ENCODE data around the gene PRKAR2B. TPM values are rescaled to one million over a fixed set of nuclear protein-coding genes. Genes with fewer than 3 reads are reported as not detected.
A peak's percentile ranks its signal among the peaks of the same experiment; 100 is the strongest.

PRKAR2B gene
- polyA plus RNA-seq, 3 donors, result 2.5 to 5.6 (median 3.5) TPM

GRCh38 chr7:107045195-107045960 lies 873 bp downstream of the PRKAR2B start:
- no peaks in the 10 kb centered on the region for H3K36me3 ChIP-seq (replicated peaks in 1 of 2; ENCODE audit: control insufficient read depth in 1 of 2, insufficient read depth in 2 of 2, low read length in 2 of 2)
- intact Hi-C loops (cut with micrococcal nuclease), result no loop called here
- no peaks in the 10 kb centered on the region for H3K9me3 ChIP-seq (replicated peaks in 1 of 2; ENCODE audit: control insufficient read depth in 1 of 2, insufficient read depth in 1 of 2, low read length in 2 of 2)
- Mint-ChIP-seq H3K4me1 (peaks cover 40% of the 10 kb centered on the region), H3K27ac (peak overlapping the region in 4 of 7 donors; percentile 33 to 66 (median 61)), H3K9me3 (peaks cover 0 to 3% (median 0%) of the 10 kb centered on the region in 7 donors), H3K27me3 (ENCODE audit: low read depth in 3 of 3) (peaks cover 0 to 3% (median 0%) of the 10 kb centered on the region in 3 donors), H3K4me3 (peak overlapping the region; percentile 91 to 94), H3K36me3 (peaks cover 0 to 2% of the 10 kb centered on the region in 2 donors)
- H3K4me3 ChIP-seq (replicated peaks in 1 of 3; ENCODE audit: low read depth in 2 of 3, low read length in 3 of 3), result peak overlapping the region; percentile 44 to 90 (median 88)
- H3K27ac ChIP-seq (ENCODE audit: low read depth in 1 of 2, low read length in 2 of 2), result peak overlapping the region in 1 of 2 donors; percentile 9
- WGBS (ENCODE audit: insufficient coverage), result 0% methylated on average over 7 of the region's 29 CpGs
- H3K9ac ChIP-seq (ENCODE audit: insufficient read depth, low read length, poor library complexity, severe bottlenecking), result peak overlapping the region; percentile 62
- H3K4me1 ChIP-seq (ENCODE audit: control insufficient read depth in 1 of 2, insufficient read depth in 2 of 2, low read length in 2 of 2), result peaks cover 19 to 32% of the 10 kb centered on the region in 2 donors
- TF ChIP-seq CTCF (IDR thresholded peaks at IDR 0.05), result no peak
- H3K4me2 ChIP-seq (replicated peaks; ENCODE audit: extremely low read depth, low read length, poor library complexity, severe bottlenecking), result peak overlapping the region; percentile 93
- H4K20me1 ChIP-seq (ENCODE audit: insufficient read depth, low read length), result no peaks in the 10 kb centered on the region
- H3K79me2 ChIP-seq (ENCODE audit: insufficient read depth, low read length), result peaks cover 31% of the 10 kb centered on the region
- peak overlapping the region; percentile 85 for H2AFZ ChIP-seq (ENCODE audit: insufficient read depth, low read depth, low read length, poor library complexity, severe bottlenecking)
- peak in 2 of 3 donors; percentile 4 to 17 for DNase-seq
- H3K27me3 ChIP-seq (ENCODE audit: control insufficient read depth in 2 of 2, insufficient read depth in 2 of 2, low read length in 2 of 2), result no peaks in the 10 kb centered on the region

GRCh38 chr7:107045980-107046379 lies 1.5 kb downstream of the PRKAR2B start:
- H3K27ac ChIP-seq (ENCODE audit: low read depth in 1 of 2, low read length in 2 of 2), result no peak overlapping the region
- peak overlapping the region; percentile 85 for H2AFZ ChIP-seq (ENCODE audit: insufficient read depth, low read depth, low read length, poor library complexity, severe bottlenecking)
- Mint-ChIP-seq H3K9me3 (peaks cover 0 to 3% (median 0%) of the 10 kb centered on the region in 7 donors), H3K4me3 (peak overlapping the region; percentile 91 to 94), H3K36me3 (peaks cover 0 to 2% of the 10 kb centered on the region in 2 donors), H3K27me3 (ENCODE audit: low read depth in 3 of 3) (peaks cover 0 to 3% (median 0%) of the 10 kb centered on the region in 3 donors), H3K27ac (peak overlapping the region in 1 of 7 donors; percentile 59), H3K4me1 (peaks cover 39% of the 10 kb centered on the region)
- WGBS (ENCODE audit: insufficient coverage), result no CpG with 5 or more reads among the region's 1 CpG
- peaks cover 16 to 28% of the 10 kb centered on the region in 2 donors for H3K4me1 ChIP-seq (ENCODE audit: control insufficient read depth in 1 of 2, insufficient read depth in 2 of 2, low read length in 2 of 2)
- no peaks in the 10 kb centered on the region for H3K27me3 ChIP-seq (ENCODE audit: control insufficient read depth in 2 of 2, insufficient read depth in 2 of 2, low read length in 2 of 2)
- no peak for TF ChIP-seq CTCF (IDR thresholded peaks at IDR 0.05)
- H3K4me3 ChIP-seq (replicated peaks in 1 of 3; ENCODE audit: low read depth in 2 of 3, low read length in 3 of 3), result peak overlapping the region in 2 of 3 experiments; percentile 44 to 88
- H4K20me1 ChIP-seq (ENCODE audit: insufficient read depth, low read length), result no peaks in the 10 kb centered on the region
- H3K79me2 ChIP-seq (ENCODE audit: insufficient read depth, low read length), result peaks cover 34% of the 10 kb centered on the region
- DNase-seq, result no peak
- H3K9ac ChIP-seq (ENCODE audit: insufficient read depth, low read length, poor library complexity, severe bottlenecking), result no peak overlapping the region
- intact Hi-C loops (cut with micrococcal nuclease), result no loop called here
- no peaks in the 10 kb centered on the region for H3K9me3 ChIP-seq (replicated peaks in 1 of 2; ENCODE audit: control insufficient read depth in 1 of 2, insufficient read depth in 1 of 2, low read length in 2 of 2)
- peak overlapping the region; percentile 93 for H3K4me2 ChIP-seq (replicated peaks; ENCODE audit: extremely low read depth, low read length, poor library complexity, severe bottlenecking)
- no peaks in the 10 kb centered on the region for H3K36me3 ChIP-seq (replicated peaks in 1 of 2; ENCODE audit: control insufficient read depth in 1 of 2, insufficient read depth in 2 of 2, low read length in 2 of 2)

Measured in CD14-positive monocyte (primary cell).